Choroid plexus epithelial cell (primary cell): ENCODE measurements around the gene HCAR2.
"Not testable (repeated sequence)": the region's sequence is repeated elsewhere in the genome, so short reads cannot be mapped to it uniquely, and the experiment has no call there.

Source experiments
- DNase-seq: peaks from one replicate; pipeline ENCODE4 v3.0.0-alpha.2; 2010; ENCODE audit warnings: low read depth
- H3K4me3 ChIP-seq: 2 replicates; pipeline ENCODE4 v1.5.1; 2011; ENCODE audit warnings: low read depth, mild to moderate bottlenecking, control low read depth, low read length, moderate library complexity
- CTCF ChIP-seq: conservative IDR thresholded peaks from 2 replicates; pipeline ENCODE4 v1.5.1; 2011; ENCODE audit warnings: low read depth, mild to moderate bottlenecking, control low read depth, inconsistent platforms, low read length, moderate library complexity

Gene HCAR2

GRCh38 chr12:122659579-122659978 is 43.6 kb downstream of the HCAR2 start:
- no peak for DNase-seq
- no peak for TF ChIP-seq CTCF
- H3K4me3 ChIP-seq = no peak overlapping the region

DNA sequence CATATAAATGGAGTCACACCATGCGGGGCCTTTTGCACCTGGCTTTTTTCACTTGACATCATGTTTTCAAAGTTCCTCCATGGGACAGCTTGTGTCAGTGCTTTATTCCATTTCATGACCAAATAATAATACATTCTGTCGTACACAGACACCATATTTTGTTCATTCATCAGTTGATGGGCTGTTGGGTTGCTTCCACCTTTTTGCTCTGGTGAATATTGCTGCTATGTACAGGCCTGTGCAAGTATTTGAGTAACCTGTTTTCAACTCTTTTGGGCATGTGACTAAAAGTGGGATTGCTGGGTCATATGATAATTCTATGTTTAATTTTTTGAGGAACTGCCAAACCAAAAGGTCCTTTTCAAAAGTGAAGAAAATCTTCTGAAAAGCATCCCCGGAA is 46.9 kb downstream of the HCAR2 start:
- DNase-seq = no peak
- no peak for TF ChIP-seq CTCF
- H3K4me3 ChIP-seq = no peak overlapping the region

DNA sequence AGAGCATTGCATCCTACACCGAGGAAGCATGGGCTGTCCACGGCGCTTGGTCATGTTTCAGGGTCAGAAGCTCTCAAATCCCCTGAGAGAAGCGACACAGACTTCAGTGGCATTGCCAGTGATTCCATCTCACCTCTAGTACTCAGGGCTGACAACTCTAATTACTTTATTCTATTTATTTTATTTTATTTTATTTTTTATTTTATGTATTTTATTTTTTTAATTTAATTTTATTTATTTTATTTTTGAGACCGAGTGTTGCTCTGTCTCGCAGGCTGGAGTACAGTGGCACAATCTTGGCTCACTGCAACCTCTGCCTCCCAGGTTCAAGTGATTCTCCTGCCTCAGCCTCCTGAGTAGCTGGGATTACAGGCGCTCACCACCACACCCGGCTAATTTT is 49.9 kb downstream of the HCAR2 start:
- DNase-seq, H3K4me3 ChIP-seq: not testable (repeated sequence)

GRCh38 chr12:122651520-122652224 is 51.5 kb downstream of the HCAR2 start:
- H3K4me3 ChIP-seq = no peak overlapping the region
- DNase-seq = no peak
- TF ChIP-seq CTCF = no peak
